SK-N-SH treated with all-trans-retinoic acid at 6 μM for 48 hours (cell line): ENCODE results near the gene OSBPL3.

ENCODE experiments used
- ATAC-seq: fragments of 200-7000 bp; cut with Tn5 transposase; 3 replicates; pipeline ENCODE4 v1.9.1; 2020; ENCODE audit warnings: mild to moderate bottlenecking, moderate library complexity
- ARNTL ChIP-seq: fragments of 450-650 bp; formaldehyde crosslinking; IDR thresholded peaks from 2 replicates; pipeline ENCODE4 v1.5.0; 2020; ENCODE audit warnings: low read depth, mild to moderate bottlenecking, moderate library complexity, borderline replicate concordance
- BACH2 ChIP-seq: fragments of 250-450 bp; sonication (Bioruptor Pico); IDR thresholded peaks from 2 replicates; pipeline ENCODE4 v1.9.0; 2021; ENCODE audit warnings: mild to moderate bottlenecking, borderline replicate concordance
- CSDC2 ChIP-seq: fragments of 250-450 bp; sonication (Bioruptor Pico); IDR thresholded peaks from 2 replicates; pipeline ENCODE4 v1.5.0; 2020; ENCODE audit warnings: mild to moderate bottlenecking, moderate library complexity
- ISL1 ChIP-seq: fragments of 250-450 bp; sonication (Bioruptor Pico); IDR thresholded peaks from 2 replicates; pipeline ENCODE4 v2.1.2; 2022; ENCODE audit warnings: mild to moderate bottlenecking, moderate library complexity
- OSR1 ChIP-seq: fragments of 250-450 bp; sonication (Bioruptor Pico); IDR thresholded peaks from 2 replicates; pipeline ENCODE4 v1.8.0; 2022; ENCODE audit warnings: moderate library complexity, mild to moderate bottlenecking, inconsistent platforms
- PPARA ChIP-seq: fragments of 250-450 bp; sonication (Bioruptor Pico); IDR thresholded peaks from 2 replicates; pipeline ENCODE4 v1.5.0; 2020; ENCODE audit warnings: mild to moderate bottlenecking, borderline replicate concordance
- RARB ChIP-seq: fragments of 250-450 bp; sonication (Bioruptor Pico); IDR thresholded peaks from 2 replicates; pipeline ENCODE4 v1.8.0; 2021; ENCODE audit warnings: mild to moderate bottlenecking, moderate library complexity
- SNAI2 ChIP-seq: fragments of 250-450 bp; sonication (Bioruptor Pico); IDR thresholded peaks from 2 replicates; pipeline ENCODE4 v1.5.0; 2020; ENCODE audit warnings: mild to moderate bottlenecking, moderate library complexity
- TCF4 ChIP-seq: fragments of 250-450 bp; sonication (Bioruptor Pico); IDR thresholded peaks from 2 replicates; pipeline ENCODE4 v1.8.0; 2021; ENCODE audit warnings: mild to moderate bottlenecking, moderate library complexity, borderline replicate concordance
- TOX ChIP-seq: fragments of 250-450 bp; sonication (Bioruptor Pico); IDR thresholded peaks from 2 replicates; pipeline ENCODE4 v1.8.0; 2021; ENCODE audit warnings: mild to moderate bottlenecking, moderate library complexity, borderline replicate concordance
- ZFP3 ChIP-seq: fragments of 250-450 bp; sonication (Bioruptor Pico); IDR thresholded peaks from 2 replicates; pipeline ENCODE4 v1.5.0; 2020; ENCODE audit warnings: mild to moderate bottlenecking, moderate library complexity
- ZFP30 ChIP-seq: fragments of 450-650 bp; formaldehyde crosslinking; IDR thresholded peaks from 2 replicates; pipeline ENCODE4 v1.5.0; 2022; ENCODE audit warnings: mild to moderate bottlenecking, moderate library complexity
- ZNF565 ChIP-seq: fragments of 450-650 bp; formaldehyde crosslinking; conservative IDR thresholded peaks from 2 replicates; pipeline ENCODE4 v1.5.0; 2020; ENCODE audit warnings: low read depth, mild to moderate bottlenecking, moderate library complexity
- ZNF70 ChIP-seq: fragments of 450-650 bp; formaldehyde crosslinking; IDR thresholded peaks from 2 replicates; pipeline ENCODE4 v1.5.0; 2020; ENCODE audit warnings: mild to moderate bottlenecking, moderate library complexity
- ZNF8 ChIP-seq: fragments of 450-650 bp; formaldehyde crosslinking; IDR thresholded peaks from 2 replicates; pipeline ENCODE4 v1.5.0; 2020; ENCODE audit warnings: mild to moderate bottlenecking, moderate library complexity
- TF ChIP-seq, protein P1 (sequence below): fragments of 250-450 bp; sonication (Bioruptor Pico); IDR thresholded peaks from 2 replicates; pipeline ENCODE4 v1.5.1; 2020; ENCODE audit warnings: low read depth, mild to moderate bottlenecking, moderate library complexity
- TF ChIP-seq, protein P2 (sequence below): fragments of 250-450 bp; sonication (Bioruptor Pico); IDR thresholded peaks from 2 replicates; pipeline ENCODE4 v1.5.1; 2021; ENCODE audit warnings: mild to moderate bottlenecking, moderate library complexity
- TF ChIP-seq, protein P3 (sequence below): fragments of 250-450 bp; sonication (Bioruptor Pico); IDR thresholded peaks from 2 replicates; pipeline ENCODE4 v1.5.0; 2020; ENCODE audit warnings: mild to moderate bottlenecking, moderate library complexity
- TF ChIP-seq, protein P4 (sequence below): fragments of 250-450 bp; sonication (Bioruptor Pico); IDR thresholded peaks from 2 replicates; pipeline ENCODE4 v1.8.0; 2020; ENCODE audit warnings: mild to moderate bottlenecking, moderate library complexity, borderline replicate concordance

OSBPL3 gene

DNA sequence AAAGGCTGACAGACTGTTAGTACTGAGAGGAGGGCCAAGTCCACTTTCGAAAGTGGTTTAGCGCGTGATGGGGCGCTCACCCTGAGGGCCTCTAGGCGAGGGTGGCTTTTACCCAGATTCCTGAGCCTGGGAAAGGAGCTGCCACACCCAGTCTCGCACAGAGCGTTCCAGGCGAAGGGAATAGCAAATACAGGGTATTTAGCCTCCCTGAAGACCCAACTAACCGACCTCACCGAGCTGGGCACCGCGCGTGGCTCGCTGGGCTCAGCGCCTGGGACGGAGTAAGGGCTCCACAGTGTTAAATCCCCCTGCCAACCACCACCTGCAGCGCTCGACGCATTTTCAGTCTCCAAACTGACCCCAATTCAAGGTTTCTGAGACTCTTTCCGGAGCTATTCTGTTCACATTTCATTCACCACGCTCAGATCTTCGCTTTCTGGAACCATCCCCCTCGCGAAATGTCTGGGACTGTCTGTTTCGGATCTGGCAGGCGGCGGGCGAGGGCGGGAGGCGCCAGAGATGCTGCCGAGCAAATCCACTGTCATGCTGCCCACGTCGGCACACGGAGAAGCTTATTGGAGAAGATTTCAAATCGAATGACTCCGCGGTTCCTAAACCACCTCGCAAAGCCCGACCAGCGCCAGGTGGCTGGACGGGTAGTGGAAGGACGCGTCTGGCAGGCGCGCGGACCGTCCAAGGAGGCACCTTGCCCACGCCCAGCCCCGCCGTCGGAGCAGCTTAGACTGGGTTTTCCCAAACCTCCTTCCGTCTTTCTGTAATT is 1.4 kb upstream of the OSBPL3 start:
- TF ChIP-seq ZFP3 (CRISPR knock-in tag) (0 out of 2 replicates have a peak, but pooled peaks have one; percentile 22), SNAI2 (0 out of 2 replicates have a peak, but pooled peaks have one; percentile 44), TOX (CRISPR knock-in tag) (no peak)
- TF ChIP-seq, protein P1, sequence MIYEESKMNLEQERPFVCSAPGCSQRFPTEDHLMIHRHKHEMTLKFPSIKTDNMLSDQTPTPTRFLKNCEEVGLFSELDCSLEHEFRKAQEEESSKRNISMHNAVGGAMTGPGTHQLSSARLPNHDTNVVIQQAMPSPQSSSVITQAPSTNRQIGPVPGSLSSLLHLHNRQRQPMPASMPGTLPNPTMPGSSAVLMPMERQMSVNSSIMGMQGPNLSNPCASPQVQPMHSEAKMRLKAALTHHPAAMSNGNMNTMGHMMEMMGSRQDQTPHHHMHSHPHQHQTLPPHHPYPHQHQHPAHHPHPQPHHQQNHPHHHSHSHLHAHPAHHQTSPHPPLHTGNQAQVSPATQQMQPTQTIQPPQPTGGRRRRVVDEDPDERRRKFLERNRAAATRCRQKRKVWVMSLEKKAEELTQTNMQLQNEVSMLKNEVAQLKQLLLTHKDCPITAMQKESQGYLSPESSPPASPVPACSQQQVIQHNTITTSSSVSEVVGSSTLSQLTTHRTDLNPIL (CRISPR knock-in tag) = no peak
- peak; percentile 41 for ATAC-seq

DNA sequence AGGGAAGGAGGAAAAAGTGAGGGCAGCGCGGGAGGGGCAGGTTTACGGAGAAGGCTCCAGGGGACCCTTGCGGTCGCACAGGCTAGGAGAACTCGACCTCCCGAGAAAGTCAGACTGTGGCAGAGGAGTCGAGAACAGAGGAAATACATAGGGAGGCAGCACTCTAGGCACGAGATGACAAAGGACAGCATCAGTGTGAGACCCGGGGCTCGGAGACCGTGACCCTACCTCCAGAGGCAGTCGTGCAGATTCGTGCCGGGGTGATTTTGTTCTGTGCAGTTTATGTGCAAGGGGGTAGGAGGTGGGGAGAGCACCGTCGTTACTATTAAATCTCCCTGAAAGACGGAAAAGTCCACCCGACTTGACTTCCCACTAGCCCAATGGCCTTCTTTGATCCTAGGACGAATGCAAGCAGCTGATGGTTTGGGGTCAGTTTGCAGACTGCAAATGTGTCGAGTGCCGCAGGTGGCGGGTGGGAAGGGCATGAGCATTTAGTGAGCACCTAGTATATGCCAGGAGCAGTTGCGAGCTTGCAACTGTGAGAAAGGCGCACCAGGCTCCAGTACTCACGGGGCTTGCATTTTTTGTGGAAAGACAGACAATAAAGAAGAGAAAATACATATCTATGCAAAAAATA is 674 bp upstream of the OSBPL3 start:
- ATAC-seq = peak; percentile 31
- TF ChIP-seq ZNF565 (CRISPR knock-in tag) (no peak), ZFP30 (CRISPR knock-in tag) (peak; percentile 23; the same call in 1 of the 2 replicates), SNAI2 (no peak)
- TF ChIP-seq, protein P2, sequence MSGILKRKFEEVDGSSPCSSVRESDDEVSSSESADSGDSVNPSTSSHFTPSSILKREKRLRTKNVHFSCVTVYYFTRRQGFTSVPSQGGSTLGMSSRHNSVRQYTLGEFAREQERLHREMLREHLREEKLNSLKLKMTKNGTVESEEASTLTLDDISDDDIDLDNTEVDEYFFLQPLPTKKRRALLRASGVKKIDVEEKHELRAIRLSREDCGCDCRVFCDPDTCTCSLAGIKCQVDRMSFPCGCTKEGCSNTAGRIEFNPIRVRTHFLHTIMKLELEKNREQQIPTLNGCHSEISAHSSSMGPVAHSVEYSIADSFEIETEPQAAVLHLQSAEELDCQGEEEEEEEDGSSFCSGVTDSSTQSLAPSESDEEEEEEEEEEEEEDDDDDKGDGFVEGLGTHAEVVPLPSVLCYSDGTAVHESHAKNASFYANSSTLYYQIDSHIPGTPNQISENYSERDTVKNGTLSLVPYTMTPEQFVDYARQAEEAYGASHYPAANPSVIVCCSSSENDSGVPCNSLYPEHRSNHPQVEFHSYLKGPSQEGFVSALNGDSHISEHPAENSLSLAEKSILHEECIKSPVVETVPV (CRISPR knock-in tag) = no peak
- TF ChIP-seq, protein P3, sequence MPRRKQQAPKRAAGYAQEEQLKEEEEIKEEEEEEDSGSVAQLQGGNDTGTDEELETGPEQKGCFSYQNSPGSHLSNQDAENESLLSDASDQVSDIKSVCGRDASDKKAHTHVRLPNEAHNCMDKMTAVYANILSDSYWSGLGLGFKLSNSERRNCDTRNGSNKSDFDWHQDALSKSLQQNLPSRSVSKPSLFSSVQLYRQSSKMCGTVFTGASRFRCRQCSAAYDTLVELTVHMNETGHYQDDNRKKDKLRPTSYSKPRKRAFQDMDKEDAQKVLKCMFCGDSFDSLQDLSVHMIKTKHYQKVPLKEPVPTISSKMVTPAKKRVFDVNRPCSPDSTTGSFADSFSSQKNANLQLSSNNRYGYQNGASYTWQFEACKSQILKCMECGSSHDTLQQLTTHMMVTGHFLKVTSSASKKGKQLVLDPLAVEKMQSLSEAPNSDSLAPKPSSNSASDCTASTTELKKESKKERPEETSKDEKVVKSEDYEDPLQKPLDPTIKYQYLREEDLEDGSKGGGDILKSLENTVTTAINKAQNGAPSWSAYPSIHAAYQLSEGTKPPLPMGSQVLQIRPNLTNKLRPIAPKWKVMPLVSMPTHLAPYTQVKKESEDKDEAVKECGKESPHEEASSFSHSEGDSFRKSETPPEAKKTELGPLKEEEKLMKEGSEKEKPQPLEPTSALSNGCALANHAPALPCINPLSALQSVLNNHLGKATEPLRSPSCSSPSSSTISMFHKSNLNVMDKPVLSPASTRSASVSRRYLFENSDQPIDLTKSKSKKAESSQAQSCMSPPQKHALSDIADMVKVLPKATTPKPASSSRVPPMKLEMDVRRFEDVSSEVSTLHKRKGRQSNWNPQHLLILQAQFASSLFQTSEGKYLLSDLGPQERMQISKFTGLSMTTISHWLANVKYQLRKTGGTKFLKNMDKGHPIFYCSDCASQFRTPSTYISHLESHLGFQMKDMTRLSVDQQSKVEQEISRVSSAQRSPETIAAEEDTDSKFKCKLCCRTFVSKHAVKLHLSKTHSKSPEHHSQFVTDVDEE (CRISPR knock-in tag) = peak; percentile 33

DNA sequence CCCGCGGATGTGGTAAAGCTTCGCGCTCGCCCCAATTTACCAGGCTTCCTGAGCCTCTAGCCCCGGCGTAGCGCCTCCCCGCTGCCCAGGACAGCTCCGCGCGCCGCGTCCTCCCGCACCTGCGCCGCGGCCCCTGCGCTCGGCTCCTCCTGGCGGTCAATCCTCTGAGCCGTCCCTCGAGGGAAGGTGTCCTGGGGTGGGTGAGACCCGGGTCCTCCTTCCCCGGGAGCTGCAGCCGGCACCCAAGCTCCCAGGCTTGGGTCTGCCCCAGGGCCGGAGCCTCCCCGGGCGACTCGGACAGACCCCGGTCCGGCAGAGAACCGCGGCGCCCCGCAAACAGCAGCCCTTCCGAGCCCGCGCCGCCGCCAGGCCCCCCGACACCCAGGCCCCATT is 512 bp downstream of the OSBPL3 start:
- ATAC-seq = peak; percentile 73
- TF ChIP-seq ISL1 (CRISPR knock-in tag) = no peak
- no peak for TF ChIP-seq RARB (CRISPR knock-in tag)
- TF ChIP-seq CSDC2 (CRISPR knock-in tag) = no peak
- no peak for TF ChIP-seq ZNF565 (CRISPR knock-in tag)
- TF ChIP-seq BACH2 (CRISPR knock-in tag) = no peak
- no peak for TF ChIP-seq ARNTL (CRISPR knock-in tag)
- no peak for TF ChIP-seq ZNF8 (CRISPR knock-in tag)
- TF ChIP-seq, protein P1 (CRISPR knock-in tag) = no peak
- no peak for TF ChIP-seq ZFP3 (CRISPR knock-in tag)
- TF ChIP-seq TCF4 (CRISPR knock-in tag) = no peak
- no peak for TF ChIP-seq ZNF70
- TF ChIP-seq, all 23 proteins: peak for 0

DNA sequence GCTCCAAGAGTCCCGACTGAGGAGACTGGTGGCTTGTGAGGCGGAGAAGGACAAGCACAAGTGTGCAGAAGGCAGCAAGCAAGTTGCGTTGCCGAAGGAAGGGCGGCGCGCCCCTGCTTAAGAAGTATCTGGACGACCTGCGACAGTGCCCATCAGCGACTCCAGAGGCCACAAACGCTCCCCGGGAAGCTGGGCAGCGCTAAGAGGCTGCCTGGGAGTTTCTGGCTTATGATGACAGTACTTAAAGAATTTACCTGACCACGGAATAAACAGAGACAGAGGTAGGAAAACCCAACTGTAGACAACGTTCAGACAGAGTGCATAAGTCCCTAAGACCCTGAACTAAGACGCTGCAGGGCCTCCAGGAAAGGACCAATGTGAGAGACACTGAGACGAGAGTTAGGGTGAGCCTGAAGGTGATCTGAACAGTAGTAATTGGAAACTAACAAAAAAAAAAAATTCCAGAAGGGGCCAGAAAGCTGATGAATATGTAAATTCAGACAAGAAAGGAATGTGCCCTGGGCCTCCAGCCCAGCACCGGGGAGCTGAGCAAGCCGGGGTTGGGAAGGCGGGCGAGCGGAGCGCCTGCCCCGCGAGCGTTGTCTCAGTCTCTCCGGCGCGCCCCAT is 1.0 kb downstream of the OSBPL3 start:
- peak; percentile 1; the same call in 2 of the 3 replicates for ATAC-seq
- TF ChIP-seq ISL1 (CRISPR knock-in tag) = no peak
- TF ChIP-seq ZNF8 (CRISPR knock-in tag) = no peak
- TF ChIP-seq TOX (CRISPR knock-in tag) = no peak
- no peak for TF ChIP-seq RARB (CRISPR knock-in tag)
- TF ChIP-seq BACH2 (CRISPR knock-in tag) = no peak
- no peak for TF ChIP-seq OSR1
- TF ChIP-seq, protein P4, sequence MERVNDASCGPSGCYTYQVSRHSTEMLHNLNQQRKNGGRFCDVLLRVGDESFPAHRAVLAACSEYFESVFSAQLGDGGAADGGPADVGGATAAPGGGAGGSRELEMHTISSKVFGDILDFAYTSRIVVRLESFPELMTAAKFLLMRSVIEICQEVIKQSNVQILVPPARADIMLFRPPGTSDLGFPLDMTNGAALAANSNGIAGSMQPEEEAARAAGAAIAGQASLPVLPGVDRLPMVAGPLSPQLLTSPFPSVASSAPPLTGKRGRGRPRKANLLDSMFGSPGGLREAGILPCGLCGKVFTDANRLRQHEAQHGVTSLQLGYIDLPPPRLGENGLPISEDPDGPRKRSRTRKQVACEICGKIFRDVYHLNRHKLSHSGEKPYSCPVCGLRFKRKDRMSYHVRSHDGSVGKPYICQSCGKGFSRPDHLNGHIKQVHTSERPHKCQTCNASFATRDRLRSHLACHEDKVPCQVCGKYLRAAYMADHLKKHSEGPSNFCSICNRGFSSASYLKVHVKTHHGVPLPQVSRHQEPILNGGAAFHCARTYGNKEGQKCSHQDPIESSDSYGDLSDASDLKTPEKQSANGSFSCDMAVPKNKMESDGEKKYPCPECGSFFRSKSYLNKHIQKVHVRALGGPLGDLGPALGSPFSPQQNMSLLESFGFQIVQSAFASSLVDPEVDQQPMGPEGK (CRISPR knock-in tag) = no peak
- no peak for TF ChIP-seq SNAI2
- TF ChIP-seq ARNTL (CRISPR knock-in tag) = no peak
- TF ChIP-seq, protein P2 (CRISPR knock-in tag) = no peak
- no peak for TF ChIP-seq PPARA
